ENCODE measurements around the gene CHIA.

GRCh38 chr1:111294390-111294789 is 3.7 kb downstream of the CHIA start:
- TF ChIP-seq CTCF (IDR thresholded peaks at IDR 0.05; ENCODE audit: insufficient read depth, low read depth, low read length) (no peak), EZH2 (IDR thresholded peaks at IDR 0.05; ENCODE audit: insufficient read depth, low read length) (no peak)

Data from astrocyte (in vitro differentiated cells and primary cell).